Stimulated activated CD8-positive, alpha-beta memory T cell treated with anti-CD3 and anti-CD28 coated beads, Interleukin-15, amount 100 ng/mL, for 4 hours (primary cell): ENCODE measurements around the gene ELFN2.

Source experiments
- DNase-seq, 2 donors: peaks; one replicate each; pipeline ENCODE4 v3.0.0-alpha.2; 2020; ENCODE audit warnings: low read depth in 2 of 2

The ELFN2 gene

GRCh38 chr22:37384691-37385090 lies 42.6 kb downstream of the ELFN2 start:
- DNase-seq, result no peak

- DNase-seq, result no peak
These were observed 43.9 kb downstream of the ELFN2 start for GRCh38 chr22:37383341-37383740.

- DNase-seq, result no peak
These were observed 45.8 kb downstream of the ELFN2 start for GRCh38 chr22:37381489-37381888.

- no peak for DNase-seq
These were observed 47.6 kb downstream of the ELFN2 start for GRCh38 chr22:37379722-37380121.

- no peak for DNase-seq
These were observed 48.2 kb downstream of the ELFN2 start for GRCh38 chr22:37379085-37379484.

- no peak for DNase-seq
These were observed 48.6 kb downstream of the ELFN2 start for GRCh38 chr22:37378642-37379058.

- no peak for DNase-seq
These were observed 49.4 kb downstream of the ELFN2 start for GRCh38 chr22:37377927-37378326.

GRCh38 chr22:37377138-37377537 lies 50.1 kb downstream of the ELFN2 start:
- no peak for DNase-seq

- DNase-seq, result no peak
These were observed 50.6 kb downstream of the ELFN2 start for GRCh38 chr22:37376643-37377042.

GRCh38 chr22:37375801-37376200 lies 51.5 kb downstream of the ELFN2 start:
- DNase-seq, result no peak

GRCh38 chr22:37374571-37374970 lies 52.7 kb downstream of the ELFN2 start:
- DNase-seq, result no peak

GRCh38 chr22:37373451-37373850 lies 53.8 kb downstream of the ELFN2 start:
- DNase-seq, result no peak

- DNase-seq, result no peak
These were observed 55.4 kb downstream of the ELFN2 start for GRCh38 chr22:37371911-37372310.

- DNase-seq, result no peak
These were observed 55.8 kb downstream of the ELFN2 start for GRCh38 chr22:37371491-37371890.

GRCh38 chr22:37370306-37370979 lies 56.8 kb downstream of the ELFN2 start:
- DNase-seq, result no peak

GRCh38 chr22:37369483-37369882 lies 57.8 kb downstream of the ELFN2 start:
- DNase-seq, result no peak

GRCh38 chr22:37368058-37368457 lies 59.2 kb downstream of the ELFN2 start:
- no peak for DNase-seq

- DNase-seq, result no peak
These were observed 60.7 kb downstream of the ELFN2 start for GRCh38 chr22:37366601-37367000.

- DNase-seq, result no peak
These were observed 61.3 kb downstream of the ELFN2 start for GRCh38 chr22:37365950-37366349.

GRCh38 chr22:37363261-37363992 lies 63.9 kb downstream of the ELFN2 start:
- DNase-seq, result no peak

GRCh38 chr22:37362621-37363020 lies 64.7 kb downstream of the ELFN2 start:
- DNase-seq, result no peak

GRCh38 chr22:37358917-37359316 lies 68.4 kb downstream of the ELFN2 start:
- no peak for DNase-seq

- no peak for DNase-seq
These were observed 68.9 kb downstream of the ELFN2 start for GRCh38 chr22:37358386-37358785.
